Mesenchymal stem cell (in vitro differentiated cells and primary cell): ENCODE results near the gene DLL1.
A peak's percentile ranks its signal among the peaks of the same experiment; 100 is the strongest.

Experiments used
- DNase-seq: peaks from one replicate; pipeline ENCODE4 v3.0.0-alpha.2; 2013
- H2AFZ ChIP-seq: one replicate; pipeline ENCODE4 v1.6.1; 2013; ENCODE audit warnings: low read depth, mild to moderate bottlenecking, control low read depth, inconsistent platforms, low read length, moderate library complexity
- H2AK5ac ChIP-seq: 2 replicates; pipeline ENCODE4 v1.6.1; 2013; ENCODE audit warnings: low read length, moderate library complexity, mild to moderate bottlenecking, inconsistent platforms; ENCODE audit not compliant: severe bottlenecking
- H2BK120ac ChIP-seq: one replicate; pipeline ENCODE4 v1.6.1; 2013; ENCODE audit warnings: low read depth, mild to moderate bottlenecking, inconsistent platforms, low read length, moderate library complexity
- H2BK12ac ChIP-seq, 2 experiments: one replicate each; pipeline ENCODE4 v1.6.1; 2013; ENCODE audit warnings: inconsistent platforms in 2 of 2, low read length in 2 of 2, mild to moderate bottlenecking in 2 of 2, moderate library complexity in 2 of 2, control low read depth in 1 of 2
- H2BK15ac ChIP-seq: one replicate; pipeline ENCODE4 v1.6.1; 2013; ENCODE audit warnings: mild to moderate bottlenecking, low read depth, inconsistent platforms; ENCODE audit not compliant: poor library complexity, severe bottlenecking
- H2BK5ac ChIP-seq: 2 replicates; pipeline ENCODE4 v1.6.1; 2013; ENCODE audit warnings: low read depth, mild to moderate bottlenecking, low read length, control low read depth, inconsistent platforms; ENCODE audit not compliant: poor library complexity, severe bottlenecking
- H3K14ac ChIP-seq, 2 experiments: one replicate each; pipeline ENCODE4 v1.6.1; 2013; ENCODE audit warnings: inconsistent platforms in 2 of 2, low read length in 2 of 2, control low read depth in 1 of 2, mild to moderate bottlenecking in 1 of 2, moderate library complexity in 1 of 2
- H3K18ac ChIP-seq, 2 experiments: one replicate each; pipeline ENCODE4 v1.6.1; 2013; ENCODE audit warnings: inconsistent platforms in 2 of 2, low read length in 2 of 2, control low read depth in 1 of 2, low read depth in 1 of 2, mild to moderate bottlenecking in 1 of 2
- H3K23ac ChIP-seq, 2 experiments: one replicate each; pipeline ENCODE4 v1.6.1; 2013; ENCODE audit warnings: inconsistent platforms in 2 of 2, low read length in 2 of 2, mild to moderate bottlenecking in 2 of 2, moderate library complexity in 2 of 2, control low read depth in 1 of 2
- H3K27ac ChIP-seq: 2 replicates; pipeline ENCODE4 v1.5.1; 2013; ENCODE audit warnings: mild to moderate bottlenecking, moderate library complexity, low read length, control low read depth, inconsistent platforms; ENCODE audit not compliant: poor library complexity, severe bottlenecking
- H3K27me3 ChIP-seq, 2 experiments: 2 replicates each; pipeline versions ENCODE4 v1.6.1 to v1.7.0; 2013; ENCODE audit warnings: low read length in 2 of 2, mild to moderate bottlenecking in 2 of 2, moderate library complexity in 2 of 2, control low read depth in 1 of 2, inconsistent platforms in 1 of 2; ENCODE audit not compliant: control insufficient read depth in 1 of 2, insufficient read depth in 1 of 2
- H3K36me3 ChIP-seq, 2 experiments: 2 replicates each; pipeline versions ENCODE4 v1.6.1 to v1.7.0; 2013; ENCODE audit warnings: low read length in 2 of 2, control low read depth in 1 of 2, inconsistent platforms in 1 of 2, low read depth in 1 of 2, mild to moderate bottlenecking in 1 of 2; ENCODE audit not compliant: insufficient read depth in 2 of 2, control insufficient read depth in 1 of 2
- H3K4ac ChIP-seq, 2 experiments: one replicate each; pipeline ENCODE4 v1.6.1; 2013; ENCODE audit warnings: inconsistent platforms in 2 of 2, low read length in 2 of 2, mild to moderate bottlenecking in 2 of 2, moderate library complexity in 2 of 2, control low read depth in 1 of 2, low read depth in 1 of 2
- H3K4me1 ChIP-seq: 2 replicates; pipeline ENCODE4 v1.6.1; 2013; ENCODE audit warnings: low read depth, low read length, control low read depth; ENCODE audit not compliant: control insufficient read depth, insufficient read depth
- H3K4me2 ChIP-seq: 2 replicates; pipeline ENCODE4 v1.6.1; 2013; ENCODE audit warnings: low read length, mild to moderate bottlenecking, inconsistent platforms; ENCODE audit not compliant: poor library complexity, severe bottlenecking
- H3K4me3 ChIP-seq, 2 experiments: 2 replicates each; pipeline versions ENCODE4 v1.5.1 to v1.7.0; 2013; ENCODE audit warnings: low read length in 2 of 2, mild to moderate bottlenecking in 2 of 2, control low read depth in 1 of 2, low read depth in 1 of 2; ENCODE audit not compliant: insufficient read depth in 1 of 2
- H3K79me1 ChIP-seq: replicated peaks from 2 replicates; pipeline ENCODE4 v1.6.1; 2013; ENCODE audit warnings: mild to moderate bottlenecking, control low read depth, low read length, inconsistent platforms; ENCODE audit not compliant: poor library complexity, severe bottlenecking
- H3K9ac ChIP-seq: 2 replicates; pipeline ENCODE4 v1.7.0; 2013; ENCODE audit warnings: mild to moderate bottlenecking, low read length, moderate library complexity
- H3K9me3 ChIP-seq: 2 replicates; pipeline ENCODE4 v1.7.0; 2013; ENCODE audit warnings: mild to moderate bottlenecking, low read length; ENCODE audit not compliant: control insufficient read depth
- H4K8ac ChIP-seq: one replicate; pipeline ENCODE4 v1.6.1; 2013; ENCODE audit warnings: inconsistent platforms, mild to moderate bottlenecking, low read length, moderate library complexity
- H4K91ac ChIP-seq: one replicate; pipeline ENCODE4 v1.6.1; 2013; ENCODE audit warnings: mild to moderate bottlenecking, low read length, inconsistent platforms
- WGBS: methylation state at CpG from one replicate; pipeline ENCODE4 v1.1.7; 2013; ENCODE audit warnings: mixed read lengths; 5-methylcytosine and 5-hydroxymethylcytosine counted together

Gene DLL1

DNA sequence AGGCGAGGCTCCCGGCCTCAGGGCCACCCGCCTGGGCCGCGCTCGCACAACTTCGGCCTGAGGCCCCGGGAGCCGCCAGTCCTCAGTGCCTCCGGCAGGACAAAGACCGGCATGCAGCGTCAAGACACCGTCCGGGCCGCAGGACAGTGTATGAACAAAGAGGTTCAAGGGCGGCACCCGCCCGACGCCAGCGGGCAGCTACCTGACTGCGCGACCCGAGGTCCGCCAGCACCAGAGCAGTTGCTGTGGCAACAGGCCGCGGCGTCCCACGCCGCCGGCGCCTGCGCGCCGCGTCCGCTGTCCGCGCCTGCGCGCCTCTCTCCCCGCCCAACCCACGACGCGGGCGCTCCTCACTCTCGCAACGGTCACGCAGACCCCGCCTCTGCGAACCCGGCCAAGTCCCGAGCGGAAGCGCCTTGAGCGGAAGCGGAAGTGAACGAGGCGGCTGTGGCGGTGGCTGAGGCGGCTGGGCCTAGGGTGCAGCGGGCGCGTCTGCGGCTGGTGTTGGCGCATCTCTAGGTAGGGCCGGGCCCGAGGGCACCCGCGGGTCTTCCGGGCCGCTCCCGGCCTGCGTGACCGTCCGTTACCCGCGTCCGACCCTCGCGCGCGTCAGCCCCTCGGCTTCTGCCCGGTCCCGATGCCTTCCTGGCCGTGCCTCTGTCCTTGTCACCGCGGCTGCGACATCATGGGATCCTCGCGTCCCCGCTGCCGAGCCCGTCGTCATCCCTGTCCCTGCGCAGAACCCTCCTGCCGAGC, 15.6 kb upstream of the DLL1 start, which contains the start of gene FAM120B:
FAM120B (plus strand) TSS at position 435 of the 756 bp plus-strand sequence. CDS start 10,633 bp downstream, outside the sequence.
- H3K36me3 ChIP-seq = peaks cover 0 to 10% of the 10 kb centered on the region in 2 experiments
- no peaks in the 10 kb centered on the region for H3K27me3 ChIP-seq
- H2AFZ ChIP-seq = peak within 1 kb of the TSS; percentile 94
- no peaks in the 10 kb centered on the region for H3K9me3 ChIP-seq
- peak within 1 kb of the TSS in 1 of 2 experiments; percentile 99 for H3K14ac ChIP-seq
- H3K18ac ChIP-seq = peak within 1 kb of the TSS; percentile 85 to 94
- H2BK12ac ChIP-seq = peak within 1 kb of the TSS in 1 of 2 experiments; percentile 72
- peak within 1 kb of the TSS; percentile 98 for H4K91ac ChIP-seq
- no peak within 1 kb of the TSS for H3K27ac ChIP-seq
- under 1% methylated on average over 76 of the region's 97 CpGs for WGBS
- H3K9ac ChIP-seq = peak within 1 kb of the TSS; percentile 98
- H3K4me3 ChIP-seq = peak within 1 kb of the TSS; percentile 97 to 99
- H3K23ac ChIP-seq = peak within 1 kb of the TSS in 1 of 2 experiments; percentile 79
- H3K4ac ChIP-seq = peak within 1 kb of the TSS; percentile 85 to 86
- peak within 1 kb of the TSS; percentile 44 for H2BK15ac ChIP-seq
- H3K79me1 ChIP-seq = peaks cover 11% of the 10 kb centered on the region
- H2BK120ac ChIP-seq = peak within 1 kb of the TSS; percentile 4
- peak within 1 kb of the TSS; percentile 72 for H2AK5ac ChIP-seq
- no peak within 1 kb of the TSS for H2BK5ac ChIP-seq
- H3K4me2 ChIP-seq = peak within 1 kb of the TSS; percentile 84
- H3K4me1 ChIP-seq = peaks cover 13% of the 10 kb centered on the region
- peak; percentile 94 for DNase-seq
- H4K8ac ChIP-seq = peak within 1 kb of the TSS; percentile 98

DNA sequence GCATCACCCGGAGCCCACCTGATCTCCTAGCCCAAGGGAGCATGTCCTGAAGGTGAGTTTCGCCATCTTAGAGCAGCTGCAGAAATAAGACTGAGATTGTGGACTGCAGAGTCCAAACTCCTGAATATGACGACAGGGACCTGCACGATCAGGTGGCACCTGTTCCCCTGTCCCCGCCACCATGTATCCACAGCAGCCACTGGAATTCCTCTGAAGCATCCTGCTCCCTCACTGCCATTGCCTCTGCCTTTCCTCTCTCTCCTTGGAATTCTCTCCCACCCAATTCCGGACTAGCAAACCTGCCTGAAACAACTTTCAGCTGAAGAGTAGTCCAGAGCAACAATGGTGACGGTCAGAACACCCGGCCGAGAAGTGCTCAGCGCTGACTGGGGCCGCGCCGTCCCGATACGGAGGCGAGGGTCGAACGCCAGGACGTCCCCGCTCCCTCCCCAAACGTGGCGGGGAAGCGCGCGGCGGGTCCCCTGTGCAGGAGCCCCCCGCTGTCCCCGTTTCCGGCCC, 15.0 kb upstream of the DLL1 start:
- H2AK5ac ChIP-seq = no peak overlapping the region
- H3K27ac ChIP-seq = no peak overlapping the region
- peaks cover 11% of the 10 kb centered on the region for H3K79me1 ChIP-seq
- no peak for DNase-seq
- peaks cover 0 to 10% of the 10 kb centered on the region in 2 experiments for H3K36me3 ChIP-seq
- H3K27me3 ChIP-seq = no peaks in the 10 kb centered on the region
- peak overlapping the region; percentile 36 for H4K8ac ChIP-seq
- peak overlapping the region; percentile 98 for H3K9ac ChIP-seq
- H3K18ac ChIP-seq = peak overlapping the region in 1 of 2 experiments; percentile 83
- H3K4me2 ChIP-seq = peak overlapping the region; percentile 84
- no peak overlapping the region for H2BK5ac ChIP-seq
- no peak overlapping the region for H3K23ac ChIP-seq
- H3K4me3 ChIP-seq = peak overlapping the region; percentile 89 to 97
- H4K91ac ChIP-seq = no peak overlapping the region
- H2BK12ac ChIP-seq = no peak overlapping the region
- no peak overlapping the region for H2BK15ac ChIP-seq
- H3K14ac ChIP-seq = peak overlapping the region in 1 of 2 experiments; percentile 87
- H2BK120ac ChIP-seq = no peak overlapping the region
- WGBS = 16% methylated on average over 28 of the region's 29 CpGs
- peak overlapping the region; percentile 94 for H2AFZ ChIP-seq
- peak overlapping the region in 1 of 2 experiments; percentile 76 for H3K4ac ChIP-seq
- no peaks in the 10 kb centered on the region for H3K9me3 ChIP-seq
- H3K4me1 ChIP-seq = peaks cover 11% of the 10 kb centered on the region

DNA sequence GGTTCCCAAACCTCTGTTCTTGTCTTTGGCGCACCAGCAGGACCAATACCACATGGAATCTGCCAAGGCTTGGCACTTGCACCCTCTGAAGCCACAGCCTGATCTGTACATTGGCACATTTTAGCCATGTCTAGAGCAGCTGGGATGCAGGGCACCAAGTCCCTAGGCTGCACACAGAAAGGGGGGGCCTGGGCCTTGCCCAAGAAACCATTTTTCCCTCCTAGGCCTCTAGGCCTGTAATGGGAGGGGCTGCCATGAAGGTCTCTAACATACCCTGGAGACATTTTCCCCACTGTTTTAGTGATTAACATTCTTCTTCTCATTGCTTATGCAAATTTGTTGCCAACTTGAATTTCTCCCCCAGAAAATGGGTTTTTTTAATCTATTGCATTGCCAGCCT, 10.3 kb upstream of the DLL1 start:
- Histone ChIP-seq H3K4me3 (no peak overlapping the region), H3K9me3 (no peaks in the 10 kb centered on the region), H4K91ac (no peak overlapping the region), H2BK12ac (no peak overlapping the region), H3K23ac (no peak overlapping the region), H2BK5ac (no peak overlapping the region), H3K9ac (no peak overlapping the region), H3K27me3 (peaks cover 13 to 32% of the 10 kb centered on the region in 2 experiments), H3K14ac (no peak overlapping the region), H2BK15ac (no peak overlapping the region), H3K36me3 (no peaks in the 10 kb centered on the region), H3K27ac (no peak overlapping the region), H2AFZ (no peak overlapping the region), H4K8ac (no peak overlapping the region), H3K4me1 (peaks cover 18% of the 10 kb centered on the region), H3K4ac (no peak overlapping the region), H2BK120ac (no peak overlapping the region), H3K18ac (no peak overlapping the region), H2AK5ac (no peak overlapping the region), H3K79me1 (peaks cover 9% of the 10 kb centered on the region), H3K4me2 (no peak overlapping the region)
- no peak for DNase-seq
- WGBS = 71% methylated on average over 1 of the region's 1 CpG

DNA sequence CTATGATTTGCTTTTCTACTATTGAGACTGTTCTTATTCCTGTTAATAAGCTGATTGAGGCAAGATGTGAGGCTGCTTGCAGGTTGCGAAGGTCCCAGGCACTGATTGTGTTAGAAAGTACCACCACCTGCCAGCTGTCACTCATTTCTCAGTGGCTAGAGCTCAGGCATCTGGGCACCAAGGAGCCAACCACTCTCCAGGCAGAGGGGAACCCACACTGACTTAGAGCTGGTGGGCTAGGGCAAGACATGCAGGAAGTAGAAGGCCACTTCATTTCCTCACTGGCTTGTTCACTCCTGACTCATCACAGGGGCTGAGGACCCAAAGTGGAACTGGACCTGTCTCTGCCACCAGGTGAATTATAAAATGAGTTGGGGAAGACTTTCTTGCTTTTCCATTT, 7.8 kb upstream of the DLL1 start:
- no peak overlapping the region for H2BK15ac ChIP-seq
- no peak overlapping the region for H3K14ac ChIP-seq
- H3K27me3 ChIP-seq = peaks cover 34 to 57% of the 10 kb centered on the region in 2 experiments
- H2BK12ac ChIP-seq = no peak overlapping the region
- no peak overlapping the region for H3K23ac ChIP-seq
- H3K36me3 ChIP-seq = no peaks in the 10 kb centered on the region
- no peak overlapping the region for H3K27ac ChIP-seq
- H3K4me1 ChIP-seq = peaks cover 25% of the 10 kb centered on the region
- no peaks in the 10 kb centered on the region for H3K9me3 ChIP-seq
- H3K4ac ChIP-seq = no peak overlapping the region
- no peak for DNase-seq
- no peaks in the 10 kb centered on the region for H3K79me1 ChIP-seq
- H3K18ac ChIP-seq = no peak overlapping the region
- H2AK5ac ChIP-seq = no peak overlapping the region
- H3K9ac ChIP-seq = no peak overlapping the region
- H2BK120ac ChIP-seq = no peak overlapping the region
- H2BK5ac ChIP-seq = no peak overlapping the region
- WGBS = 100% methylated on average over 1 of the region's 1 CpG
- no peak overlapping the region for H4K91ac ChIP-seq
- H4K8ac ChIP-seq = no peak overlapping the region
- H3K4me2 ChIP-seq = no peak overlapping the region
- H2AFZ ChIP-seq = no peak overlapping the region
- H3K4me3 ChIP-seq = no peak overlapping the region
